ENCODE data around the gene NRG3. TPM values are rescaled to one million over a fixed set of nuclear protein-coding genes. Genes with fewer than 3 reads are reported as not detected.

Gene NRG3
- total and polyA plus RNA-seq, 12 donors, result 0.03 to 0.73 (median 0.13) TPM; not detected in 5

GRCh38 chr10:81969136-81969535 lies 94.1 kb downstream of the NRG3 start:
- H3K9me3 ChIP-seq, result peaks cover 0 to 31% (median 13%) of the 10 kb centered on the region in 11 donors
- ATAC-seq (no peak), DNase-seq (no peak)
- intact Hi-C loops (cut with DNase I), result no loop called here
- TF ChIP-seq, protein P1, sequence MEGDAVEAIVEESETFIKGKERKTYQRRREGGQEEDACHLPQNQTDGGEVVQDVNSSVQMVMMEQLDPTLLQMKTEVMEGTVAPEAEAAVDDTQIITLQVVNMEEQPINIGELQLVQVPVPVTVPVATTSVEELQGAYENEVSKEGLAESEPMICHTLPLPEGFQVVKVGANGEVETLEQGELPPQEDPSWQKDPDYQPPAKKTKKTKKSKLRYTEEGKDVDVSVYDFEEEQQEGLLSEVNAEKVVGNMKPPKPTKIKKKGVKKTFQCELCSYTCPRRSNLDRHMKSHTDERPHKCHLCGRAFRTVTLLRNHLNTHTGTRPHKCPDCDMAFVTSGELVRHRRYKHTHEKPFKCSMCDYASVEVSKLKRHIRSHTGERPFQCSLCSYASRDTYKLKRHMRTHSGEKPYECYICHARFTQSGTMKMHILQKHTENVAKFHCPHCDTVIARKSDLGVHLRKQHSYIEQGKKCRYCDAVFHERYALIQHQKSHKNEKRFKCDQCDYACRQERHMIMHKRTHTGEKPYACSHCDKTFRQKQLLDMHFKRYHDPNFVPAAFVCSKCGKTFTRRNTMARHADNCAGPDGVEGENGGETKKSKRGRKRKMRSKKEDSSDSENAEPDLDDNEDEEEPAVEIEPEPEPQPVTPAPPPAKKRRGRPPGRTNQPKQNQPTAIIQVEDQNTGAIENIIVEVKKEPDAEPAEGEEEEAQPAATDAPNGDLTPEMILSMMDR (IDR thresholded peaks at IDR 0.05), result no peak
- H3K36me3 ChIP-seq, result no peaks in the 10 kb centered on the region
- H3K27ac ChIP-seq, result no peak overlapping the region
- WGBS, 2 donors, result 61 to 64% methylated on average over 2 of the region's 2 CpGs
- H3K4me1 ChIP-seq, result no peaks in the 10 kb centered on the region
- no peak overlapping the region for H3K4me3 ChIP-seq
- no peaks in the 10 kb centered on the region for H3K27me3 ChIP-seq

DNA sequence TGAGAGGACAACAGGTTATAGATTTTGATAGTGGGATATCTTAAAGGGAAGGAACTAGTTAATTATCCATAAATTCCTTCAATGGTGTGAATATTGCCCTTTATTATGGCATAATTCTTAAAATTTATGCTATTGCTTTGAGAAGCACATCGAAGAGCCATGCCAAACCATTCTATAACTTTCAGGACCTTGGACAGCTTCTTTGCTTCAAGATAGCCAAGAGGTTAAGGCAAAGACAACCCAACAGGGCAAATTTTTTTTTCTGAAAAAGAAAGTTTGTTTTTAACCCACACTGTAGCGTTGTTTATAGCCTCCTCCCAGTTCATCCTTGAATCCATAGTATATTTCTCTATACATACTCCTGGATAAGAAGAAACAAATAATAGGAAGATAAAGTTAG lies 103.2 kb downstream of the NRG3 start:
- Histone ChIP-seq H3K4me1 (no peaks in the 10 kb centered on the region), H3K27me3 (no peaks in the 10 kb centered on the region), H3K4me3 (no peak overlapping the region), H3K9me3 (peaks cover 0 to 34% (median 7%) of the 10 kb centered on the region in 11 donors), H3K27ac (no peak overlapping the region), H3K36me3 (no peaks in the 10 kb centered on the region)
- TF ChIP-seq, protein P1 (IDR thresholded peaks at IDR 0.05), result no peak
- DNase-seq (no peak), ATAC-seq (no peak)
- intact Hi-C loops (cut with DNase I), result no loop called here
- WGBS, 2 donors, result 52% methylated on average over 2 of the region's 2 CpGs

DNA sequence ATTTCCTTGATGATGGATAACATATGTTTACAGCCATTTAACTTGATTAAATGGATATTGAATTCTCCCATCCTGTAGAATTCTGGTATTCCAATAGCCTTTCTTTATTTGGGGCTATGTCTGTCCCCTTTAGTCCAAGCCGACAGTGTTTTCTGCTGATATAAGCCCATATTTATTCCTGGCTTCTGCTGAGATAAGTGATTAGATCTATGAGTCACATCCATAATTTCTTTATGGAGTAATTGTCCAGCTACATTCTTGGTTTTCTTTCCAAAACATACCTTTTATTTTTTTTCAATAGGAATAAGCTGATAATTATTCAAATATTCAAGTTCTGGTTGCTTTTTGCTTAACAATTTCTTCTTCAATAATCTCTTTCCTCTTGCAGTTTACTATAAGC lies 106.7 kb downstream of the NRG3 start:
- H3K4me3 ChIP-seq, result no peak overlapping the region
- DNase-seq (no peak), ATAC-seq (no peak)
- no peaks in the 10 kb centered on the region for H3K27me3 ChIP-seq
- TF ChIP-seq, protein P1 (IDR thresholded peaks at IDR 0.05), result no peak
- H3K36me3 ChIP-seq, result no peaks in the 10 kb centered on the region
- H3K9me3 ChIP-seq, result peaks cover 0 to 14% (median 0%) of the 10 kb centered on the region in 11 donors
- no peaks in the 10 kb centered on the region for H3K4me1 ChIP-seq
- 75 to 88% methylated on average over 1 of the region's 1 CpG for WGBS, 2 donors
- intact Hi-C loops (cut with DNase I), result no loop called here
- no peak overlapping the region for H3K27ac ChIP-seq

DNA sequence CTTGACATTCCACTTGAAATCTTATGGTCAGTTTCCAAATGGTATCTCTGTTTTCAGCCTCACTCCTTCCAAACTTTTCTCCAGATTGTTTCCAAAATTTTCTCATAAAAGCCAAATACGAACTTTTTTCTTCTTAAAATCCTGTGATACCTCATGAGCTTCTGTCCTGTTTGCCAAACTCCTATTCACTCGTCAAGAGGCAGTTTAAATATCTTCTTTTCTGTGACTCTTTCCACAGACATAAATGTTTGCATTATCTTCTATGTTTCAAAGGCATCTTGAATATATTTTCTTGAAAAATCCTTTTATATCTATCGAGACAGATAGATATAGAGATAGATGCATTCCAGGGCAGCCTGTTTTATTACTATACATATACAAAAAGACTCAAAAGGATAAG lies 109.4 kb downstream of the NRG3 start:
- Histone ChIP-seq H3K4me3 (no peak overlapping the region), H3K27ac (no peak overlapping the region), H3K9me3 (peaks cover 0 to 8% (median 0%) of the 10 kb centered on the region in 11 donors), H3K4me1 (no peaks in the 10 kb centered on the region), H3K27me3 (no peaks in the 10 kb centered on the region), H3K36me3 (no peaks in the 10 kb centered on the region)
- ATAC-seq, result no peak
- intact Hi-C loops (cut with DNase I), result no loop called here
- 61 to 65% methylated on average over 3 of the region's 3 CpGs for WGBS, 2 donors
- no peak for DNase-seq
- TF ChIP-seq, protein P1 (IDR thresholded peaks at IDR 0.05), result no peak

Measured in heart right ventricle (tissue), 16 donors.